Ishikawa (cell line): Measurements from ENCODE around the gene LINGO3.

Source experiments
- CEBPB ChIP-seq: IDR thresholded peaks from 2 replicates; pipeline ENCODE4 v1.6.1; 2012
- CREB1 ChIP-seq: IDR thresholded peaks from 2 replicates; pipeline ENCODE4 v1.6.1; 2012; ENCODE audit warnings: low read depth
- EGR1 ChIP-seq: IDR thresholded peaks from 2 replicates; pipeline ENCODE4 v1.6.1; 2012
- EP300 ChIP-seq: IDR thresholded peaks from 2 replicates; pipeline ENCODE4 v1.6.1; 2012; ENCODE audit warnings: borderline replicate concordance
- FOXM1 ChIP-seq: IDR thresholded peaks from 2 replicates; pipeline ENCODE4 v1.6.1; 2012; ENCODE audit warnings: low read depth, borderline replicate concordance
- MAX ChIP-seq: IDR thresholded peaks from 2 replicates; pipeline ENCODE4 v1.6.1; 2012
- NFIC ChIP-seq: IDR thresholded peaks from 2 replicates; pipeline ENCODE4 v1.6.1; 2012
- RAD21 ChIP-seq: IDR thresholded peaks from 2 replicates; pipeline ENCODE4 v1.6.1; 2012; ENCODE audit warnings: low read depth
- REST ChIP-seq: IDR thresholded peaks from 2 replicates; pipeline ENCODE4 v1.6.1; 2012; ENCODE audit warnings: low read depth, mild to moderate bottlenecking
- TAF1 ChIP-seq: IDR thresholded peaks from 2 replicates; pipeline ENCODE4 v1.6.1; 2012; ENCODE audit warnings: low read depth, mild to moderate bottlenecking
- TCF12 ChIP-seq: IDR thresholded peaks from 2 replicates; pipeline ENCODE4 v1.6.1; 2012; ENCODE audit warnings: low read depth
- TEAD4 ChIP-seq: IDR thresholded peaks from 2 replicates; pipeline ENCODE4 v1.6.1; 2012
- YY1 ChIP-seq: IDR thresholded peaks from 2 replicates; pipeline ENCODE4 v1.6.1; 2012; ENCODE audit warnings: low read depth
- ZBTB7A ChIP-seq: IDR thresholded peaks from 2 replicates; pipeline ENCODE4 v1.6.1; 2012; ENCODE audit warnings: low read depth
- TF ChIP-seq, protein P1 (sequence below): IDR thresholded peaks from 2 replicates; pipeline ENCODE4 v1.6.1; 2012

The LINGO3 gene

DNA sequence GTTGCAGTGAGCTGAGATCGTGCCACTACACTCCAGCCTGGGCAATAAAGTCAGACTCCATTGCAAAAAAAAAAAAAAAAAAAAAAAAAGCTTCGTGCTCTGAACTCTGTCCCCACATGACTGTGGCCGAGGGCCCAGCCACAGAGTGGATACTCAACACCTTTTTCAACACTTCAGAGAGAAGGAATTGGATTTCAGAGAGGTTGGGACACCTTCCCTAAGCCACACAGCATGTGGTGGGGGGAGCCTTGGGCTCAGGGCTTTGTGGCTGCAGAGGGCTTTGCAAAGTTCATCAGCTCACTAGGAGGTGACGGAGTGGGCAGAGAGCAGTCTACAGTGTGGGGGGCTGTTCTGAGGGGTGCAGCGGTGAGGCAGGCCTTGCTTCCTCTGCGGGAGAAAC, 11.0 kb upstream of the LINGO3 start:
- no peak for TF ChIP-seq TAF1
- TF ChIP-seq RAD21: no peak
- no peak for TF ChIP-seq CREB1
- no peak for TF ChIP-seq NFIC
- no peak for TF ChIP-seq TEAD4
- TF ChIP-seq ZBTB7A: no peak
- TF ChIP-seq CEBPB: no peak
- TF ChIP-seq FOXM1: no peak
- no peak for TF ChIP-seq TCF12

DNA sequence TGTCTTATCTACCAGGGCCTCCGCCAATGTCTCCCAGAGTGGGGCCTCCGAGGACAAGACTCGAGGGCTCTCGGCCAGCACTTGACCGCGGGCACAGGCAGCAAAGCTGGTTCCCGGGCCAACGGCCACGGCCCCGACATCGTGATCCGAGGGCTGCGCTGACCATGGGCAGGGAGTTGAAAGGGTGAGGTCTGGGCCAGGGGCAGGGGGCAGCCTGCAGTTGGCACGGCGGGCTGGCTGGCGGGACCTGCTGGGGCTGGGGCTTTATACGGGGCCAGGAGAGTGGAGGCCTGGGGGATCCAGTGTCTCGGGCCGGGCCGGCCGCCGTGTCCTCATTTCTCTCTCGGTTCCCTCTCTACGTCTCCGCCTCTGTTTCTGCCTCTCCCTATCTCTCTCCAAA, 9.8 kb upstream of the LINGO3 start:
- no peak for TF ChIP-seq EP300
- no peak for TF ChIP-seq TCF12
- no peak for TF ChIP-seq TAF1
- no peak for TF ChIP-seq MAX
- TF ChIP-seq YY1: no peak
- no peak for TF ChIP-seq NFIC
- TF ChIP-seq REST: no peak
- no peak for TF ChIP-seq ZBTB7A
- no peak for TF ChIP-seq FOXM1
- no peak for TF ChIP-seq CEBPB
- TF ChIP-seq, protein P1, sequence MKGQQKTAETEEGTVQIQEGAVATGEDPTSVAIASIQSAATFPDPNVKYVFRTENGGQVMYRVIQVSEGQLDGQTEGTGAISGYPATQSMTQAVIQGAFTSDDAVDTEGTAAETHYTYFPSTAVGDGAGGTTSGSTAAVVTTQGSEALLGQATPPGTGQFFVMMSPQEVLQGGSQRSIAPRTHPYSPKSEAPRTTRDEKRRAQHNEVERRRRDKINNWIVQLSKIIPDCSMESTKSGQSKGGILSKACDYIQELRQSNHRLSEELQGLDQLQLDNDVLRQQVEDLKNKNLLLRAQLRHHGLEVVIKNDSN: no peak
- TF ChIP-seq EGR1: no peak
- no peak for TF ChIP-seq TEAD4
- no peak for TF ChIP-seq CREB1
- no peak for TF ChIP-seq RAD21

DNA sequence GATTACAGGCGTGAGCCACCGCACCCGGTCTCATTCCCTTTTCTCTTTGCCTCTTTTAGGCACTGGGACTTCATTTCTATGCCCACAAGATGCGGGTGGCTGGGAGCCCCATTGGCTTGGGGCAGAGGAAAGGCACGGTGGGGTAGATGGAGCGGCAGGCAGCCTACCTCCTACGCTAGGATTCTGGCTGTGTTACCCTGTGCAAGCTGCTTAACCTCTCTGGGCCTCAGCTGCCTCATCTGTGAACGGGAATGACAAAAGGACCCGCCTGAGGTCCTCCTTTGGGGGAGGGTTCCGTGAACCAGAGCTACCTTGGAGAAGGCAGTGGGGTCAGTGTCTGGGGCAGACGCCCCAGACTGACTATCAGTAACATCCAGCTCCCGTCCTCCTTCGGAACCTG, 9.3 kb upstream of the LINGO3 start:
- TF ChIP-seq CEBPB: no peak
- TF ChIP-seq NFIC: no peak
- no peak for TF ChIP-seq REST
- TF ChIP-seq EP300: no peak
- no peak for TF ChIP-seq CREB1
- TF ChIP-seq MAX: no peak
- no peak for TF ChIP-seq TAF1
- TF ChIP-seq, protein P1: no peak
- TF ChIP-seq EGR1: no peak
- TF ChIP-seq YY1: no peak
- TF ChIP-seq ZBTB7A: no peak
- TF ChIP-seq RAD21: no peak
- TF ChIP-seq FOXM1: no peak
- TF ChIP-seq TEAD4: no peak
- no peak for TF ChIP-seq TCF12

DNA sequence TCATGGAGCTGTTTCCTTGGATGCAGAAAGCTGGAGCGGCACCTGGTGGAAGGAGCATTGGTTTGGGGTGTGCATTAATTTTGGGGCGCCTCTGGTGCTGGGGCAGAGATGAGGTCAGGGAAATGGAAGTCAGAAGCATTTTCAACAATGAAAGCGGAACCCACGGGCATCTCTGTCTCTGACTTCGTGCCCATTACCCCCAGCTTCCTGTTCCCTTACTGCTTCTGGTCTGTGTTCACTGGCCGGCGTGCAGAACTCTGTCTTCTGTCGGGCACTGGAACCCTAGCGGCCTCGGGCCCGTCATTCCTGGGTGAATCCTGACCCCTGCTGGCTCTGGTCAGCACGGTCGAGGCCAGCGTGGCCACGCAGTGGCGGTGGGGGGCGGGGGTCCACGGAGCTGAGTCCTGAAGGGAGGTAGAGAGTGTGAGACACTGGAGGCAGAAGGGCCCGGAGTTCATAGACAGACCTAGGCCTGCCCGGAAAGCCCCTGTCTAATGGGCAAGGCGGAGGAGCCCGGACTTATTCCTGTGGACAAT, 7.9 kb upstream of the LINGO3 start:
- TF ChIP-seq ZBTB7A (0 out of 2 replicates have a peak, but pooled peaks have one; percentile 56), RAD21 (peak; percentile 66), MAX (no peak), REST (no peak), TEAD4 (no peak), YY1 (no peak), CEBPB (no peak), CREB1 (no peak), TCF12 (no peak), NFIC (no peak), FOXM1 (no peak)
- TF ChIP-seq, protein P1: no peak
